HepG2 (cell line): ENCODE measurements around the gene RPP25L. TPM values are rescaled to one million over a fixed set of nuclear protein-coding genes. Genes with fewer than 3 reads are reported as not detected.

Experiments
- CBX5 ChIP-seq: sonication (generic); formaldehyde crosslinking; IDR thresholded peaks from 2 replicates; pipeline ENCODE4 v1.4.0; 2020; ENCODE audit warnings: missing genetic modification reagents, borderline replicate concordance
- GMEB1 ChIP-seq: sonication (generic); formaldehyde crosslinking; IDR thresholded peaks from 2 replicates; pipeline ENCODE4 v1.5.1; 2020; ENCODE audit warnings: missing genetic modification reagents, mild to moderate bottlenecking, borderline replicate concordance
- GPBP1L1 ChIP-seq: sonication (generic); formaldehyde crosslinking; IDR thresholded peaks from 2 replicates; pipeline ENCODE4 v1.5.0; 2020; ENCODE audit warnings: mild to moderate bottlenecking, missing genetic modification reagents
- IRF2 ChIP-seq: IDR thresholded peaks from 2 replicates; pipeline ENCODE4 v1.6.1; 2018; ENCODE audit warnings: missing genetic modification reagents, missing compliant biosample characterization
- MED1 ChIP-seq: sonication (generic); formaldehyde crosslinking; IDR thresholded peaks from 2 replicates; pipeline ENCODE4 v1.4.0; 2020; ENCODE audit warnings: missing genetic modification reagents
- PATZ1 ChIP-seq: sonication (generic); formaldehyde crosslinking; IDR thresholded peaks from 2 replicates; pipeline ENCODE4 v1.4.0; 2020; ENCODE audit warnings: missing genetic modification reagents
- SPEN ChIP-seq: sonication (generic); formaldehyde crosslinking; IDR thresholded peaks from 2 replicates; pipeline ENCODE4 v1.5.1; 2020; ENCODE audit warnings: low read depth, mild to moderate bottlenecking, missing genetic modification reagents
- TBL1XR1 ChIP-seq: fragments of 150-350 bp; IDR thresholded peaks from 2 replicates; pipeline ENCODE4 v1.6.1; 2014; ENCODE audit warnings: borderline replicate concordance, low read length; ENCODE audit not compliant: partially characterized antibody
- TBP ChIP-seq: sonication (generic); formaldehyde crosslinking; IDR thresholded peaks from 2 replicates; pipeline ENCODE4 v1.5.0; 2020; ENCODE audit warnings: missing genetic modification reagents
- ZNF580 ChIP-seq: IDR thresholded peaks from 2 replicates; pipeline ENCODE4 v1.6.1; 2016; ENCODE audit warnings: low read depth, borderline replicate concordance
- polyA plus RNA-seq, 8 experiments: library from polyadenylated mRNA; depleted of rRNA in 3 of 8; stranded (reverse) in 7 of 8; unstranded in 1 of 8; fragments of >200 nt; fragmentation: Illumina TruSeq in 4 of 8; extraction: Trizol in 4 of 8; gene quantifications; 2 replicates each; pipeline versions ENCODE4 v1.2.1 to v1.2.3, GENCODE V29; 2011 to 2016; ENCODE audit warnings: low read depth in 4 of 8, missing spikeins in 1 of 8, mixed read lengths in 1 of 8; ENCODE audit not compliant: insufficient read depth in 1 of 8
- total RNA-seq, 5 experiments: library from RNA; depleted of rRNA; stranded (reverse); fragments of >200 nt; fragmentation: Illumina TruSeq; extraction: Trizol; gene quantifications; 2 replicates each; pipeline ENCODE4 v1.2.3, GENCODE V29; 2016; ENCODE audit warnings: low read depth in 1 of 5
- TF ChIP-seq, protein P1 (sequence below): sonication (generic); formaldehyde crosslinking; IDR thresholded peaks from 2 replicates; pipeline ENCODE4 v1.5.1; 2020; ENCODE audit warnings: mild to moderate bottlenecking, missing genetic modification reagents, borderline replicate concordance
- TF ChIP-seq, protein P2 (sequence below): sonication (generic); formaldehyde crosslinking; conservative IDR thresholded peaks from 2 replicates; pipeline ENCODE4 v1.4.0; 2020; ENCODE audit warnings: mild to moderate bottlenecking, missing genetic modification reagents, moderate library complexity

RPP25L gene
- total and polyA plus RNA-seq, 2 of the 13 experiments (the other 11 are each of a cell fraction or from before 2014, with no cell fraction given), result 24.5 to 27.3 TPM

DNA sequence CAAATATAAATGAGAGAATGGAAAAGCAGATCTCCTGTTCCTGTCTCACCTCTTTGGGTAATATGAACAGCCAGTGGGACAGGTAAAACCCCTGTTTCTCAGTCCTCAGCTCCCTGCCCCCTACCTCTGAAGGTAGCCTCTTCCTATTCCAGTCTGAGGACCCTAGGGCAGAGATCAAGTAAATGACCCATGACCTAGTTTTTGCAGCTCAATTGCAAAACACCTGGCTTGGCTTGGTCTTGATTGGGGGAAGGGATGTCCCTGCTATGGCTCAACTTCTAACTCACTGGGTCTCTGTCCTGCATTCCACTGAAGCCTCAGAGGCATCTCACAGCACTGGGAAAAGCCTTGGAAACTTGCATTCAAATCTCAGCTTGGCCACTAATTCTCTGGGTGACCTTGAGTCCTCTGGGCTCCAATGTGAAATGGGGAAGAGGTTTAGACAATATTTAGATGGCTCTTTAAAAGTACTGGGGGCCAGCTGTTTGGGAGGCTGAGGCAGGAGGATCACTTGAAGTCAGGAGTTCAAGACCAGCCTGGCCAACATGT, 32.9 kb upstream of the RPP25L start (continued):
- TF ChIP-seq, protein P1, sequence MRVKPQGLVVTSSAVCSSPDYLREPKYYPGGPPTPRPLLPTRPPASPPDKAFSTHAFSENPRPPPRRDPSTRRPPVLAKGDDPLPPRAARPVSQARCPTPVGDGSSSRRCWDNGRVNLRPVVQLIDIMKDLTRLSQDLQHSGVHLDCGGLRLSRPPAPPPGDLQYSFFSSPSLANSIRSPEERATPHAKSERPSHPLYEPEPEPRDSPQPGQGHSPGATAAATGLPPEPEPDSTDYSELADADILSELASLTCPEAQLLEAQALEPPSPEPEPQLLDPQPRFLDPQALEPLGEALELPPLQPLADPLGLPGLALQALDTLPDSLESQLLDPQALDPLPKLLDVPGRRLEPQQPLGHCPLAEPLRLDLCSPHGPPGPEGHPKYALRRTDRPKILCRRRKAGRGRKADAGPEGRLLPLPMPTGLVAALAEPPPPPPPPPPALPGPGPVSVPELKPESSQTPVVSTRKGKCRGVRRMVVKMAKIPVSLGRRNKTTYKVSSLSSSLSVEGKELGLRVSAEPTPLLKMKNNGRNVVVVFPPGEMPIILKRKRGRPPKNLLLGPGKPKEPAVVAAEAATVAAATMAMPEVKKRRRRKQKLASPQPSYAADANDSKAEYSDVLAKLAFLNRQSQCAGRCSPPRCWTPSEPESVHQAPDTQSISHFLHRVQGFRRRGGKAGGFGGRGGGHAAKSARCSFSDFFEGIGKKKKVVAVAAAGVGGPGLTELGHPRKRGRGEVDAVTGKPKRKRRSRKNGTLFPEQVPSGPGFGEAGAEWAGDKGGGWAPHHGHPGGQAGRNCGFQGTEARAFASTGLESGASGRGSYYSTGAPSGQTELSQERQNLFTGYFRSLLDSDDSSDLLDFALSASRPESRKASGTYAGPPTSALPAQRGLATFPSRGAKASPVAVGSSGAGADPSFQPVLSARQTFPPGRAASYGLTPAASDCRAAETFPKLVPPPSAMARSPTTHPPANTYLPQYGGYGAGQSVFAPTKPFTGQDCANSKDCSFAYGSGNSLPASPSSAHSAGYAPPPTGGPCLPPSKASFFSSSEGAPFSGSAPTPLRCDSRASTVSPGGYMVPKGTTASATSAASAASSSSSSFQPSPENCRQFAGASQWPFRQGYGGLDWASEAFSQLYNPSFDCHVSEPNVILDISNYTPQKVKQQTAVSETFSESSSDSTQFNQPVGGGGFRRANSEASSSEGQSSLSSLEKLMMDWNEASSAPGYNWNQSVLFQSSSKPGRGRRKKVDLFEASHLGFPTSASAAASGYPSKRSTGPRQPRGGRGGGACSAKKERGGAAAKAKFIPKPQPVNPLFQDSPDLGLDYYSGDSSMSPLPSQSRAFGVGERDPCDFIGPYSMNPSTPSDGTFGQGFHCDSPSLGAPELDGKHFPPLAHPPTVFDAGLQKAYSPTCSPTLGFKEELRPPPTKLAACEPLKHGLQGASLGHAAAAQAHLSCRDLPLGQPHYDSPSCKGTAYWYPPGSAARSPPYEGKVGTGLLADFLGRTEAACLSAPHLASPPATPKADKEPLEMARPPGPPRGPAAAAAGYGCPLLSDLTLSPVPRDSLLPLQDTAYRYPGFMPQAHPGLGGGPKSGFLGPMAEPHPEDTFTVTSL (CRISPR knock-in tag), result peak; percentile 63; the same call in 1 of the 2 replicates
- peak; percentile 48; the same call in 1 of the 2 replicates for TF ChIP-seq IRF2
- 0 out of 2 replicates have a peak, but pooled peaks have one; percentile 28 for TF ChIP-seq GMEB1 (CRISPR knock-in tag)
- TF ChIP-seq TBL1XR1, result peak; percentile 49
- no peak for TF ChIP-seq GPBP1L1 (CRISPR knock-in tag)
- TF ChIP-seq, protein P2, sequence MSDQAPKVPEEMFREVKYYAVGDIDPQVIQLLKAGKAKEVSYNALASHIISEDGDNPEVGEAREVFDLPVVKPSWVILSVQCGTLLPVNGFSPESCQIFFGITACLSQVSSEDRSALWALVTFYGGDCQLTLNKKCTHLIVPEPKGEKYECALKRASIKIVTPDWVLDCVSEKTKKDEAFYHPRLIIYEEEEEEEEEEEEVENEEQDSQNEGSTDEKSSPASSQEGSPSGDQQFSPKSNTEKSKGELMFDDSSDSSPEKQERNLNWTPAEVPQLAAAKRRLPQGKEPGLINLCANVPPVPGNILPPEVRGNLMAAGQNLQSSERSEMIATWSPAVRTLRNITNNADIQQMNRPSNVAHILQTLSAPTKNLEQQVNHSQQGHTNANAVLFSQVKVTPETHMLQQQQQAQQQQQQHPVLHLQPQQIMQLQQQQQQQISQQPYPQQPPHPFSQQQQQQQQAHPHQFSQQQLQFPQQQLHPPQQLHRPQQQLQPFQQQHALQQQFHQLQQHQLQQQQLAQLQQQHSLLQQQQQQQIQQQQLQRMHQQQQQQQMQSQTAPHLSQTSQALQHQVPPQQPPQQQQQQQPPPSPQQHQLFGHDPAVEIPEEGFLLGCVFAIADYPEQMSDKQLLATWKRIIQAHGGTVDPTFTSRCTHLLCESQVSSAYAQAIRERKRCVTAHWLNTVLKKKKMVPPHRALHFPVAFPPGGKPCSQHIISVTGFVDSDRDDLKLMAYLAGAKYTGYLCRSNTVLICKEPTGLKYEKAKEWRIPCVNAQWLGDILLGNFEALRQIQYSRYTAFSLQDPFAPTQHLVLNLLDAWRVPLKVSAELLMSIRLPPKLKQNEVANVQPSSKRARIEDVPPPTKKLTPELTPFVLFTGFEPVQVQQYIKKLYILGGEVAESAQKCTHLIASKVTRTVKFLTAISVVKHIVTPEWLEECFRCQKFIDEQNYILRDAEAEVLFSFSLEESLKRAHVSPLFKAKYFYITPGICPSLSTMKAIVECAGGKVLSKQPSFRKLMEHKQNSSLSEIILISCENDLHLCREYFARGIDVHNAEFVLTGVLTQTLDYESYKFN, result peak; percentile 96
- TF ChIP-seq MED1 (CRISPR knock-in tag), result peak; percentile 89
- TF ChIP-seq SPEN (CRISPR knock-in tag), result peak; percentile 63
- TF ChIP-seq TBP, result no peak
- peak; percentile 44 for TF ChIP-seq PATZ1 (CRISPR knock-in tag)
- peak; percentile 81; the same call in 1 of the 2 replicates for TF ChIP-seq CBX5 (CRISPR knock-in tag)
- peak; percentile 38; the same call in 1 of the 2 replicates for TF ChIP-seq ZNF580
